NT2/D1 (cell line): ENCODE data around the gene ERI3.

ENCODE experiments used
- YY1 ChIP-seq: IDR thresholded peaks from 2 replicates; pipeline ENCODE4 v1.6.1; 2011; ENCODE audit not compliant: insufficient read length, insufficient read depth
- ZNF274 ChIP-seq: IDR thresholded peaks from 2 replicates; pipeline ENCODE4 v1.6.1; 2011; ENCODE audit warnings: mild to moderate bottlenecking, low read depth, low read length

DNA sequence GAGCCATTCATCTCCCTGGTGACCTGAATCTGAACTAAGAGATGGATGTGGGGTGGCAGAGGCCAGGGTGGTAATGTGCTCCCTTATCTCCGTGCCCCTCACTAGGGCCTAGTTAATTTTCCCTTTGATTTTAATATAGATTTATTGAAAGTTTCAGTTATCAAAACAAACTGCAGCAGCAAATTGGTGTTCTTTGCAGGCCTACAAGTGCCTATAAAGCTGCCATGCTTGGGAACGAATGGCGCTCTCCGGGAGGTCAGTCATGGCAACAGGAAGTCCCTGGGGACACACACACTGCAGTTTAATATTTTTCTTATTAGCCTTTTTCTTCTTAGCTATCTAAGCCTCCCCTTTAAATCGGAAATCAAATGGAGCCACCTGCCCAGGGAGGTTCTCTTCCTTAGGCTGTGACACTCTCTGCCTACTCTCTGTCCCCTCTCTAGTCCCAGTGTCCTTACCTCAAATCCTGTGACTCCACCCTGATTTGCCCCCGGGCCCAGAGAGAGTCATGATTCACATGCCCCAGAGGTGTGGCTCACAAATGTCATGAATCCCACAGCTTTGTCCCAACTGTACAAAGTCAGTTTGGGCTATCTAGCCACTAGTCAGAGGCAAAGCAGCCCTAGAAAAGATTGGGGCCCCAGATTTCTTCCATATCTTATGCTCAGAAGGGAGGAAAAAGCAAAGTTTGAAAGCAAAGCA, 4.3 kb upstream of the ERI3 start:
- no peak for TF ChIP-seq YY1
- TF ChIP-seq ZNF274: no peak
